Glutamatergic neuron (in vitro differentiated cells): ENCODE data around the gene DNASE2B. TPM values are rescaled to one million over a fixed set of nuclear protein-coding genes. Genes with fewer than 3 reads are reported as not detected.
"Not testable (repeated sequence)": the region's sequence is repeated elsewhere in the genome, so short reads cannot be mapped to it uniquely, and the experiment has no call there.

ENCODE experiments used
- DNase-seq: peaks from one replicate; pipeline ENCODE4 v3.0.0; 2022
- H3K27ac Mint-ChIP-seq: one replicate; pipeline ENCODE4 v1.8.0; 2020; ENCODE audit warnings: mild to moderate bottlenecking, mixed read lengths, inconsistent platforms; ENCODE audit not compliant: unreplicated experiment
- H3K27me3 Mint-ChIP-seq: one replicate; pipeline ENCODE4 v1.8.0; 2020; ENCODE audit warnings: mild to moderate bottlenecking, moderate library complexity, mixed read lengths, inconsistent platforms; ENCODE audit not compliant: unreplicated experiment
- H3K36me3 Mint-ChIP-seq: one replicate; pipeline ENCODE4 v1.8.0; 2020; ENCODE audit warnings: mild to moderate bottlenecking, mixed read lengths, inconsistent platforms; ENCODE audit not compliant: unreplicated experiment
- H3K4me1 Mint-ChIP-seq: one replicate; pipeline ENCODE4 v1.8.0; 2020; ENCODE audit warnings: mild to moderate bottlenecking, low read depth, mixed read lengths, inconsistent platforms; ENCODE audit not compliant: unreplicated experiment
- H3K4me3 Mint-ChIP-seq: one replicate; pipeline ENCODE4 v1.8.0; 2020; ENCODE audit warnings: mild to moderate bottlenecking, mixed read lengths, inconsistent platforms; ENCODE audit not compliant: unreplicated experiment
- H3K9me3 Mint-ChIP-seq: one replicate; pipeline ENCODE4 v1.8.0; 2020; ENCODE audit warnings: mild to moderate bottlenecking, moderate library complexity, mixed read lengths, inconsistent platforms; ENCODE audit not compliant: unreplicated experiment
- total RNA-seq: library from RNA; stranded (reverse); fragmentation: NEBNext Ultra II Directional; extraction: Animal tissue kit (Norgen Biotek cat#: 25700); gene quantifications from one replicate; pipeline ENCODE4 v1.2.1, GENCODE V29; 2021; ENCODE audit not compliant: unreplicated experiment
- TF ChIP-seq, protein P1 (sequence below): fragments of 200-600 bp; sonication (generic); IDR thresholded peaks from one replicate; pipeline ENCODE4 v1.5.0; 2021; ENCODE audit not compliant: partially characterized antibody, unreplicated experiment

Gene DNASE2B
- total RNA-seq, 1 donor from 2014 or later: not detected

DNA sequence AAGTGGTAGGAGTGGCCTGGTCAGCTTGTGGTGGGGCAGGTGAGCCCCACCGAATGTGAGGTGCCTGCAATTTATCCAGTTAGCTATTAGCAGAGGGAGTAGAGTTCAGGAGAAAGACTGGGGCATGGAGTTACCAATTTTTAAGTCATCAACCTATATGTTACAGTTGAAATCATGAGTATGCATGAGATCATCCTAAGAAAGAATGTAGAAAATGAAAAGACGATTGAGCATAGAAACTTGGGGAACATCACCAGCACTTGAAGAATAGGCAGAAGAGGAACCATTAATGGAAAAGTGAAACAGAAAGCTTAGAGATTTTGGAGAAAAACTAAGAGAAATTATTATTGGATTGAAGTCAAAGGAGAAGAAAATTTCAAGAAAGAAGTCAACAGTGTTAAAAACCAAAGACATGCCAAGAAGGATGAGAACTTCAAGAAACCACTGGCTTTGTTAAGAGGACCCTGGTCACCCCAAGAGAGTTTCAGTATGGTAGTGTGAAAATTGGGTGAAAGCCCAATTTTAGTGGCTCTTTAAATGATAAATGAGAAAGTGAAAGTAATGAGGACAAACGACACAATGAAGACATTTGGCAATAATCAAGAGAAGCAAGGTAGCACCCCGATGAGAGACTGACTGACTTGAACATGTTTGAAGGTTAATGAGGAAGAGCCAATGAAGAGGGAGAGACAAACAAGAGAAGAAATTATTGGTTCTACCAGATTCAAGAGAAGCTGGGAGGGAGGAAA is 36.7 kb downstream of the DNASE2B start:
- DNase-seq: no peak
- no peak overlapping the region for H3K4me3 Mint-ChIP-seq
- H3K27me3 Mint-ChIP-seq: no peaks in the 10 kb centered on the region
- no peaks in the 10 kb centered on the region for H3K9me3 Mint-ChIP-seq
- TF ChIP-seq, protein P1, sequence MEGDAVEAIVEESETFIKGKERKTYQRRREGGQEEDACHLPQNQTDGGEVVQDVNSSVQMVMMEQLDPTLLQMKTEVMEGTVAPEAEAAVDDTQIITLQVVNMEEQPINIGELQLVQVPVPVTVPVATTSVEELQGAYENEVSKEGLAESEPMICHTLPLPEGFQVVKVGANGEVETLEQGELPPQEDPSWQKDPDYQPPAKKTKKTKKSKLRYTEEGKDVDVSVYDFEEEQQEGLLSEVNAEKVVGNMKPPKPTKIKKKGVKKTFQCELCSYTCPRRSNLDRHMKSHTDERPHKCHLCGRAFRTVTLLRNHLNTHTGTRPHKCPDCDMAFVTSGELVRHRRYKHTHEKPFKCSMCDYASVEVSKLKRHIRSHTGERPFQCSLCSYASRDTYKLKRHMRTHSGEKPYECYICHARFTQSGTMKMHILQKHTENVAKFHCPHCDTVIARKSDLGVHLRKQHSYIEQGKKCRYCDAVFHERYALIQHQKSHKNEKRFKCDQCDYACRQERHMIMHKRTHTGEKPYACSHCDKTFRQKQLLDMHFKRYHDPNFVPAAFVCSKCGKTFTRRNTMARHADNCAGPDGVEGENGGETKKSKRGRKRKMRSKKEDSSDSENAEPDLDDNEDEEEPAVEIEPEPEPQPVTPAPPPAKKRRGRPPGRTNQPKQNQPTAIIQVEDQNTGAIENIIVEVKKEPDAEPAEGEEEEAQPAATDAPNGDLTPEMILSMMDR: no peak
- H3K27ac Mint-ChIP-seq: no peak overlapping the region
- H3K4me1 Mint-ChIP-seq: peaks cover 5% of the 10 kb centered on the region
- no peaks in the 10 kb centered on the region for H3K36me3 Mint-ChIP-seq

- H3K36me3 Mint-ChIP-seq: no peaks in the 10 kb centered on the region
- H3K4me1 Mint-ChIP-seq: peaks cover 5% of the 10 kb centered on the region
- H3K4me3 Mint-ChIP-seq: no peak overlapping the region
- H3K27me3 Mint-ChIP-seq: no peaks in the 10 kb centered on the region
- H3K27ac Mint-ChIP-seq: no peak overlapping the region
- no peak for DNase-seq
- H3K9me3 Mint-ChIP-seq: no peaks in the 10 kb centered on the region
- TF ChIP-seq, protein P1: no peak
Observed at GRCh38 chr1:84436876-84437655, 38.8 kb downstream of the DNASE2B start.

GRCh38 chr1:84442256-84442655 is 44.0 kb downstream of the DNASE2B start:
- TF ChIP-seq, protein P1: no peak
- no peak overlapping the region for H3K27ac Mint-ChIP-seq
- H3K9me3 Mint-ChIP-seq: peaks cover 1% of the 10 kb centered on the region
- no peaks in the 10 kb centered on the region for H3K4me1 Mint-ChIP-seq
- no peaks in the 10 kb centered on the region for H3K36me3 Mint-ChIP-seq
- DNase-seq: no peak
- no peak overlapping the region for H3K4me3 Mint-ChIP-seq
- H3K27me3 Mint-ChIP-seq: no peaks in the 10 kb centered on the region

GRCh38 chr1:84442747-84443646 is 44.7 kb downstream of the DNASE2B start:
- not testable (repeated sequence) for H3K27ac Mint-ChIP-seq, H3K36me3 Mint-ChIP-seq, DNase-seq, H3K9me3 Mint-ChIP-seq, H3K4me3 Mint-ChIP-seq, H3K27me3 Mint-ChIP-seq, H3K4me1 Mint-ChIP-seq

- not testable (repeated sequence) for DNase-seq, H3K36me3 Mint-ChIP-seq, H3K27ac Mint-ChIP-seq, H3K9me3 Mint-ChIP-seq, H3K27me3 Mint-ChIP-seq, H3K4me1 Mint-ChIP-seq, H3K4me3 Mint-ChIP-seq
Observed at GRCh38 chr1:84448704-84449103, 50.4 kb downstream of the DNASE2B start.
